GM12878 (cell line): Measurements from ENCODE around the gene NOC4L. TPM values are rescaled to one million over a fixed set of nuclear protein-coding genes. Genes with fewer than 3 reads are reported as not detected.

Experiments used
- ATAC-seq: fragments of 200-7000 bp; cut with Tn5 transposase; 3 replicates; pipeline ENCODE4 v1.9.1; 2020; ENCODE audit warnings: mild to moderate bottlenecking, moderate library complexity
- BruUV-seq: library from RNA; stranded (reverse); fragments of 400-500 nt; replicated peaks from 2 replicates; lab custom pipeline; 2021; lab: Mats Ljungman, UMichigan
- CTCF ChIA-PET: fragments of 300-600 bp; sonication (Branson Sonifier 250); formaldehyde crosslinking; extraction: SDS; loops from one replicate; lab custom pipeline; 2021; ENCODE audit warnings: inconsistent platforms; lab: Yijun Ruan, JAX
- POLR2A ChIA-PET: fragments of 350-600 bp; formaldehyde crosslinking; extraction: SDS; loops from one replicate; lab custom pipeline; 2021; ENCODE audit warnings: inconsistent platforms; lab: Charles Lee
- RAD21 ChIA-PET: fragments of 300-600 bp; sonication (Branson Sonifier 250); formaldehyde crosslinking; loops from one replicate; lab custom pipeline; 2023; ENCODE audit warnings: antibody characterized with exemption; ENCODE audit not compliant: unreplicated experiment; lab: Charles Lee
- SMC1A ChIA-PET: fragments of 300-600 bp; sonication (Branson Sonifier 250); formaldehyde crosslinking; loops from one replicate; lab custom pipeline; 2023; ENCODE audit not compliant: unreplicated experiment, uncharacterized antibody; lab: Charles Lee
- DNase-seq: peaks from one replicate; pipeline ENCODE4 v3.0.0-alpha.2; 2011; ENCODE audit warnings: low read depth, low spot score
- FAIRE-seq: peaks from 3 replicates; lab custom pipeline; 2011; peaks lifted over from hg19 to GRCh38; lab: Jason Lieb, UNC
- H2AFZ ChIP-seq: 2 replicates; pipeline ENCODE4 v1.6.0; 2011; ENCODE audit warnings: low read depth, low read length, control low read depth; ENCODE audit not compliant: control insufficient read depth
- H3K27ac ChIP-seq: 2 replicates; pipeline ENCODE4 v1.5.1; 2011; ENCODE audit warnings: control low read depth; ENCODE audit not compliant: control insufficient read depth, insufficient read depth
- H3K27me3 ChIP-seq, 2 experiments: replicated peaks in 1 of 2; 2 replicates each; pipeline versions ENCODE4 v1.6.0 to v1.6.1; 2011; ENCODE audit warnings: low read length in 1 of 2; ENCODE audit not compliant: control insufficient read depth in 2 of 2, insufficient read depth in 2 of 2
- H3K36me3 ChIP-seq, 2 experiments: 2 replicates each; pipeline ENCODE4 v1.5.1; 2011; ENCODE audit warnings: low read length in 1 of 2; ENCODE audit not compliant: control insufficient read depth in 2 of 2, insufficient read depth in 2 of 2
- H3K4me1 ChIP-seq: 2 replicates; pipeline ENCODE4 v1.6.1; 2011; ENCODE audit warnings: mild to moderate bottlenecking, low read length, moderate library complexity, mixed read lengths; ENCODE audit not compliant: control insufficient read depth, insufficient read depth
- H3K4me2 ChIP-seq: 2 replicates; pipeline ENCODE4 v1.6.0; 2011; ENCODE audit warnings: control low read depth; ENCODE audit not compliant: control insufficient read depth, insufficient read depth
- H3K4me3 ChIP-seq: fragments of 200-600 bp; sonication (generic); 2 replicates; pipeline ENCODE4 v1.5.1; 2016
- H3K79me2 ChIP-seq: 2 replicates; pipeline ENCODE4 v1.6.0; 2011; ENCODE audit warnings: low read length; ENCODE audit not compliant: control insufficient read depth, insufficient read depth
- H3K9ac ChIP-seq: 2 replicates; pipeline ENCODE4 v1.8.0; 2011; ENCODE audit warnings: low read length, control low read depth, mixed read lengths; ENCODE audit not compliant: control insufficient read depth, insufficient read depth
- H3K9me3 ChIP-seq: replicated peaks from 3 replicates; pipeline ENCODE4 v1.5.1; 2011; ENCODE audit warnings: mild to moderate bottlenecking, low read length; ENCODE audit not compliant: control insufficient read depth, insufficient read depth
- H4K20me1 ChIP-seq: 2 replicates; pipeline ENCODE4 v1.6.0; 2011; ENCODE audit not compliant: control insufficient read depth, insufficient read depth
- BCL3 ChIP-seq: IDR thresholded peaks from 2 replicates; pipeline ENCODE4 v1.6.1; 2011; ENCODE audit warnings: borderline replicate concordance, low read depth, mild to moderate bottlenecking, moderate library complexity, low read length; ENCODE audit not compliant: insufficient read depth, poor library complexity, severe bottlenecking
- CEBPZ ChIP-seq: fragments of 150-350 bp; IDR thresholded peaks from 2 replicates; pipeline ENCODE4 v1.6.1; 2016; ENCODE audit warnings: low read depth, low read length
- FOXM1 ChIP-seq: IDR thresholded peaks from 2 replicates; pipeline ENCODE4 v1.6.1; 2012; ENCODE audit warnings: low read depth, mild to moderate bottlenecking, inconsistent platforms, low read length, moderate library complexity
- IRF5 ChIP-seq: fragments of 450-650 bp; IDR thresholded peaks from 2 replicates; pipeline ENCODE4 v1.6.1; 2017; ENCODE audit warnings: borderline replicate concordance
- JUND ChIP-seq: IDR thresholded peaks from 2 replicates; pipeline ENCODE4 v1.6.1; 2012; ENCODE audit warnings: low read depth, mild to moderate bottlenecking, low read length, improper control_type of control experiment, moderate library complexity
- MYC ChIP-seq: IDR thresholded peaks from 2 replicates; pipeline ENCODE4 v1.6.1; 2011; ENCODE audit warnings: mild to moderate bottlenecking, low read length, moderate library complexity, inconsistent platforms; ENCODE audit not compliant: insufficient read depth, insufficient replicate concordance, insufficient read length, severe bottlenecking
- NRF1 ChIP-seq: conservative IDR thresholded peaks from 2 replicates; pipeline ENCODE4 v1.6.1; 2011; ENCODE audit warnings: mild to moderate bottlenecking, low read depth, low read length, improper control_type of control experiment
- PBX3 ChIP-seq: IDR thresholded peaks from 2 replicates; pipeline ENCODE4 v1.6.1; 2011; ENCODE audit warnings: mild to moderate bottlenecking, low read depth, low read length, moderate library complexity; ENCODE audit not compliant: insufficient replicate concordance
- RAD51 ChIP-seq: fragments of 450-650 bp; IDR thresholded peaks from 2 replicates; pipeline ENCODE4 v1.6.1; 2016; ENCODE audit warnings: moderate library complexity, mild to moderate bottlenecking, inconsistent platforms
- SKIL ChIP-seq: fragments of 450-650 bp; IDR thresholded peaks from 2 replicates; pipeline ENCODE4 v1.6.1; 2017; ENCODE audit warnings: mild to moderate bottlenecking, low read depth, inconsistent platforms; ENCODE audit not compliant: poor library complexity, severe bottlenecking
- SMC3 ChIP-seq: IDR thresholded peaks from 2 replicates; pipeline ENCODE4 v1.6.1; 2011; ENCODE audit warnings: low read length, improper control_type of control experiment, borderline replicate concordance
- TBL1XR1 ChIP-seq: IDR thresholded peaks from 2 replicates; pipeline ENCODE4 v1.6.1; 2012; ENCODE audit warnings: low read depth, low read length, improper control_type of control experiment
- ZNF207 ChIP-seq: fragments of 450-650 bp; IDR thresholded peaks from 2 replicates; pipeline ENCODE4 v1.6.1; 2014; ENCODE audit warnings: antibody characterized with exemption, mild to moderate bottlenecking, borderline replicate concordance
- ZNF384 ChIP-seq: IDR thresholded peaks from 2 replicates; pipeline ENCODE4 v1.6.1; 2012; ENCODE audit warnings: low read depth, mild to moderate bottlenecking, low read length, improper control_type of control experiment, borderline replicate concordance
- WGBS: methylation state at CpG from one replicate; pipeline ENCODE4 v1.1.6; 2016; ENCODE audit warnings: low lambda C conversion rate; ENCODE audit not compliant: insufficient replicate concordance, insufficient coverage; ENCODE audit errors: missing lambda C conversion rate; 5-methylcytosine and 5-hydroxymethylcytosine counted together
- in situ Hi-C: fragments of 300-500 bp; cut with MboI; formaldehyde crosslinking; loops from 9 replicates; pipeline ENCODE4 v1.14.3; 2018; ENCODE audit warnings: mixed read lengths
- intact Hi-C: fragments of 100-400 bp; cut with micrococcal nuclease; formaldehyde crosslinking; loops from one replicate; pipeline ENCODE4 v1.14.2; 2022; ENCODE audit not compliant: unreplicated experiment
- polyA plus RNA-seq, 11 experiments: library from polyadenylated mRNA; depleted of rRNA in 4 of 11; unstranded in 6 of 11; stranded (reverse) in 5 of 11; fragments of >200 nt; fragmentation: Nextera tagmentation in 4 of 11; fragmentation: Illumina TruSeq in 1 of 11; extraction: Ambion mirVana in 4 of 11; extraction: Trizol in 1 of 11; gene quantifications; 1 replicate in 1 of 11; 2 replicates in 10 of 11; pipeline versions ENCODE4 v1.2.1 to v1.2.3, GENCODE V29; 2011 to 2016; ENCODE audit warnings: inconsistent platforms in 2 of 11, missing spikeins in 2 of 11, low read depth in 1 of 11
- total RNA-seq, 4 experiments: library from RNA; depleted of rRNA in 3 of 4; stranded (reverse); fragments of >200 nt in 3 of 4; fragmentation: Illumina TruSeq in 1 of 4; extraction: Trizol in 1 of 4; gene quantifications; 2 replicates each; pipeline versions ENCODE4 v1.2.1 to v1.2.3, GENCODE V29; 2013 to 2021

The NOC4L gene
- total and polyA plus RNA-seq, 10 of the 15 experiments (the other 5 are each of a cell fraction or from before 2014, with no cell fraction given) = 0.72 to 68.2 (median 15.2) TPM

GRCh38 chr12:132131229-132131628 is 13.0 kb upstream of the NOC4L start:
- BruUV-seq = no TSS peak
- CTCF ChIA-PET = no interaction called here

More at GRCh38 chr12:132131229-132131628, 13.0 kb upstream of the NOC4L start:
- in situ Hi-C loops = no loop called here
- H2AFZ ChIP-seq = no peak overlapping the region
- H3K9ac ChIP-seq = no peak overlapping the region
- no peak overlapping the region for H3K4me2 ChIP-seq
- no peaks in the 10 kb centered on the region for H4K20me1 ChIP-seq
- H3K4me3 ChIP-seq = no peak overlapping the region
- no peaks in the 10 kb centered on the region for H3K4me1 ChIP-seq
- POLR2A ChIA-PET = no interaction called here
- RAD21 ChIA-PET = no interaction called here
- FAIRE-seq (no peak), DNase-seq (no peak), ATAC-seq (no peak)
- no peaks in the 10 kb centered on the region for H3K27me3 ChIP-seq
- H3K9me3 ChIP-seq = peaks cover 1% of the 10 kb centered on the region; the same call in 2 of the 3 replicates
- SMC1A ChIA-PET = no interaction called here
- H3K27ac ChIP-seq = no peak overlapping the region
- no peak for TF ChIP-seq FOXM1
- TF ChIP-seq JUND = no peak
- no peak for TF ChIP-seq SKIL
- no peak for TF ChIP-seq IRF5
- TF ChIP-seq CEBPZ = no peak
- no peak for TF ChIP-seq MYC
- no peak for TF ChIP-seq TBL1XR1
- no peak for TF ChIP-seq SMC3
- TF ChIP-seq NRF1 = no peak
- no peak for TF ChIP-seq BCL3
- no peak for TF ChIP-seq PBX3
- no peak for TF ChIP-seq RAD51
- no peak for TF ChIP-seq ZNF384
- no peak for TF ChIP-seq ZNF207
- H3K79me2 ChIP-seq = no peaks in the 10 kb centered on the region
- peaks cover 4% of the 10 kb centered on the region in 2 experiments; a peak in 3 of 4 replicates for H3K36me3 ChIP-seq
- intact Hi-C loops = no loop called here
- 96% methylated on average over 14 of the region's 14 CpGs for WGBS
